GM12878 (cell line): ENCODE measurements around the gene GRB10. TPM values are rescaled to one million over a fixed set of nuclear protein-coding genes. Genes with fewer than 3 reads are reported as not detected.
"Not testable (repeated sequence)": the region's sequence is repeated elsewhere in the genome, so short reads cannot be mapped to it uniquely, and the experiment has no call there.

Experiments used
- ATAC-seq: fragments of 200-7000 bp; cut with Tn5 transposase; 3 replicates; pipeline ENCODE4 v1.9.1; 2020; ENCODE audit warnings: mild to moderate bottlenecking, moderate library complexity
- BruUV-seq: library from RNA; stranded (reverse); fragments of 400-500 nt; replicated peaks from 2 replicates; lab custom pipeline; 2021; lab: Mats Ljungman, UMichigan
- CTCF ChIA-PET: fragments of 300-600 bp; sonication (Branson Sonifier 250); formaldehyde crosslinking; extraction: SDS; loops from one replicate; lab custom pipeline; 2021; ENCODE audit warnings: inconsistent platforms; lab: Yijun Ruan, JAX
- POLR2A ChIA-PET: fragments of 350-600 bp; formaldehyde crosslinking; extraction: SDS; loops from one replicate; lab custom pipeline; 2021; ENCODE audit warnings: inconsistent platforms; lab: Charles Lee
- RAD21 ChIA-PET: fragments of 300-600 bp; sonication (Branson Sonifier 250); formaldehyde crosslinking; loops from one replicate; lab custom pipeline; 2023; ENCODE audit warnings: antibody characterized with exemption; ENCODE audit not compliant: unreplicated experiment; lab: Charles Lee
- SMC1A ChIA-PET: fragments of 300-600 bp; sonication (Branson Sonifier 250); formaldehyde crosslinking; loops from one replicate; lab custom pipeline; 2023; ENCODE audit not compliant: unreplicated experiment, uncharacterized antibody; lab: Charles Lee
- DNase-seq: peaks from one replicate; pipeline ENCODE4 v3.0.0-alpha.2; 2011; ENCODE audit warnings: low read depth, low spot score
- FAIRE-seq: peaks from 3 replicates; lab custom pipeline; 2011; peaks lifted over from hg19 to GRCh38; lab: Jason Lieb, UNC
- H2AFZ ChIP-seq: 2 replicates; pipeline ENCODE4 v1.6.0; 2011; ENCODE audit warnings: low read depth, low read length, control low read depth; ENCODE audit not compliant: control insufficient read depth
- H3K27ac ChIP-seq: 2 replicates; pipeline ENCODE4 v1.5.1; 2011; ENCODE audit warnings: control low read depth; ENCODE audit not compliant: control insufficient read depth, insufficient read depth
- H3K27me3 ChIP-seq, 2 experiments: replicated peaks in 1 of 2; 2 replicates each; pipeline versions ENCODE4 v1.6.0 to v1.6.1; 2011; ENCODE audit warnings: low read length in 1 of 2; ENCODE audit not compliant: control insufficient read depth in 2 of 2, insufficient read depth in 2 of 2
- H3K36me3 ChIP-seq, 2 experiments: 2 replicates each; pipeline ENCODE4 v1.5.1; 2011; ENCODE audit warnings: low read length in 1 of 2; ENCODE audit not compliant: control insufficient read depth in 2 of 2, insufficient read depth in 2 of 2
- H3K4me1 ChIP-seq: 2 replicates; pipeline ENCODE4 v1.6.1; 2011; ENCODE audit warnings: mild to moderate bottlenecking, low read length, moderate library complexity, mixed read lengths; ENCODE audit not compliant: control insufficient read depth, insufficient read depth
- H3K4me2 ChIP-seq: 2 replicates; pipeline ENCODE4 v1.6.0; 2011; ENCODE audit warnings: control low read depth; ENCODE audit not compliant: control insufficient read depth, insufficient read depth
- H3K4me3 ChIP-seq: fragments of 200-600 bp; sonication (generic); 2 replicates; pipeline ENCODE4 v1.5.1; 2016
- H3K79me2 ChIP-seq: 2 replicates; pipeline ENCODE4 v1.6.0; 2011; ENCODE audit warnings: low read length; ENCODE audit not compliant: control insufficient read depth, insufficient read depth
- H3K9ac ChIP-seq: 2 replicates; pipeline ENCODE4 v1.8.0; 2011; ENCODE audit warnings: low read length, control low read depth, mixed read lengths; ENCODE audit not compliant: control insufficient read depth, insufficient read depth
- H3K9me3 ChIP-seq: replicated peaks from 3 replicates; pipeline ENCODE4 v1.5.1; 2011; ENCODE audit warnings: mild to moderate bottlenecking, low read length; ENCODE audit not compliant: control insufficient read depth, insufficient read depth
- H4K20me1 ChIP-seq: 2 replicates; pipeline ENCODE4 v1.6.0; 2011; ENCODE audit not compliant: control insufficient read depth, insufficient read depth
- FOXM1 ChIP-seq: IDR thresholded peaks from 2 replicates; pipeline ENCODE4 v1.6.1; 2012; ENCODE audit warnings: low read depth, mild to moderate bottlenecking, inconsistent platforms, low read length, moderate library complexity
- HCFC1 ChIP-seq: fragments of 150-350 bp; IDR thresholded peaks from 2 replicates; pipeline ENCODE4 v1.6.1; 2014; ENCODE audit warnings: low read length
- HDGF ChIP-seq: fragments of 450-650 bp; IDR thresholded peaks from 2 replicates; pipeline ENCODE4 v1.6.1; 2016; ENCODE audit warnings: antibody characterized with exemption
- MEF2A ChIP-seq: IDR thresholded peaks from 2 replicates; pipeline ENCODE4 v1.6.1; 2011; ENCODE audit warnings: low read depth, mild to moderate bottlenecking, low read length, moderate library complexity; ENCODE audit not compliant: insufficient read depth
- NFYA ChIP-seq: IDR thresholded peaks from 2 replicates; pipeline ENCODE4 v1.6.1; 2011; ENCODE audit warnings: low read depth, mild to moderate bottlenecking, low read length, improper control_type of control experiment, borderline replicate concordance
- SREBF2 ChIP-seq: IDR thresholded peaks from 2 replicates; pipeline ENCODE4 v1.6.1; 2012; ENCODE audit warnings: mild to moderate bottlenecking, low read length
- TBL1XR1 ChIP-seq: IDR thresholded peaks from 2 replicates; pipeline ENCODE4 v1.6.1; 2012; ENCODE audit warnings: low read depth, low read length, improper control_type of control experiment
- WGBS: methylation state at CpG from one replicate; pipeline ENCODE4 v1.1.6; 2016; ENCODE audit warnings: low lambda C conversion rate; ENCODE audit not compliant: insufficient replicate concordance, insufficient coverage; ENCODE audit errors: missing lambda C conversion rate; 5-methylcytosine and 5-hydroxymethylcytosine counted together
- in situ Hi-C: fragments of 300-500 bp; cut with MboI; formaldehyde crosslinking; loops from 9 replicates; pipeline ENCODE4 v1.14.3; 2018; ENCODE audit warnings: mixed read lengths
- intact Hi-C: fragments of 100-400 bp; cut with micrococcal nuclease; formaldehyde crosslinking; loops from one replicate; pipeline ENCODE4 v1.14.2; 2022; ENCODE audit not compliant: unreplicated experiment
- polyA plus RNA-seq, 11 experiments: library from polyadenylated mRNA; depleted of rRNA in 4 of 11; unstranded in 6 of 11; stranded (reverse) in 5 of 11; fragments of >200 nt; fragmentation: Nextera tagmentation in 4 of 11; fragmentation: Illumina TruSeq in 1 of 11; extraction: Ambion mirVana in 4 of 11; extraction: Trizol in 1 of 11; gene quantifications; 1 replicate in 1 of 11; 2 replicates in 10 of 11; pipeline versions ENCODE4 v1.2.1 to v1.2.3, GENCODE V29; 2011 to 2016; ENCODE audit warnings: inconsistent platforms in 2 of 11, missing spikeins in 2 of 11, low read depth in 1 of 11
- total RNA-seq, 4 experiments: library from RNA; depleted of rRNA in 3 of 4; stranded (reverse); fragments of >200 nt in 3 of 4; fragmentation: Illumina TruSeq in 1 of 4; extraction: Trizol in 1 of 4; gene quantifications; 2 replicates each; pipeline versions ENCODE4 v1.2.1 to v1.2.3, GENCODE V29; 2013 to 2021
- TF ChIP-seq, protein P1 (sequence below): IDR thresholded peaks from 2 replicates; pipeline ENCODE4 v1.6.1; 2012; ENCODE audit warnings: mild to moderate bottlenecking, low read depth, low read length
- TF ChIP-seq, protein P2 (sequence below): IDR thresholded peaks from 2 replicates; pipeline ENCODE4 v1.6.1; 2012; ENCODE audit warnings: low read depth, low read length, improper control_type of control experiment
- TF ChIP-seq, protein P3 (sequence below): IDR thresholded peaks from 2 replicates; pipeline ENCODE4 v1.6.1; 2011; ENCODE audit warnings: low read depth, mild to moderate bottlenecking, low read length, moderate library complexity, borderline replicate concordance; ENCODE audit errors: extremely low read depth

Gene GRB10
- total and polyA plus RNA-seq, 10 of the 15 experiments (the other 5 are each of a cell fraction or from before 2014, with no cell fraction given), result 0.04 to 0.33 TPM; not detected in 8

DNA sequence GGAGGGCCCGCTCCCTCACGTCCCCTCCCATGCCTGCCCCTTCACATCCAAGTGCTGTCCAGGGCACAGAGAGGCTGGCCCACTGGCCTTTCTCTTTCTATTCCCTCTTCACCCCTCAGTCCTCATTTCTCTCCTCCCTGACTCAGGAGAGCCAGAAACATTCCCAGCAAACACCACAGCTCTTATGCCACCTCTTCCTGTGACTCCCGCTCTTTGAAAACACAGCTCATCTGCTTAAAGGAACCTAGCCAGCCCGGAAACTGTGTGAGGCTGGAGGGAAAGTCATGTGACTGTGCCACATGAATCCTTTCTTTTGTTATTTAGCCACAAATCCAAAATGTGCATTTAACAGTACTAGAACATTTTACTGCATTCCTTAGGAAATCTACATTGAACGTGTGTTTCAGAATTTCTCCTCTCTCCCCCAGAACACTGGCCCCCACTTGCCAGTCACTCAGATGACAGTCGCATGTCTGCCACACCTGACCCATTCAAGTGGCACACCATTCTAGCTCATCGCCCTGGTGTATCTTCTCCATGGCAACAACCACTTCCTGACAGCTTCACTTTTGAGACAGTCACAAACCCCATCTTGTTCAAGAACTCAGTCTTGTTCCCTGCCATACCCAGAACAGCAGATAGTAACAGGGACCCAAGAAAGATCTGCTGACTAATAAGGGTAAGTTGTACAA is 42.8 kb downstream of the GRB10 start (continued):
- TF ChIP-seq, protein P1, sequence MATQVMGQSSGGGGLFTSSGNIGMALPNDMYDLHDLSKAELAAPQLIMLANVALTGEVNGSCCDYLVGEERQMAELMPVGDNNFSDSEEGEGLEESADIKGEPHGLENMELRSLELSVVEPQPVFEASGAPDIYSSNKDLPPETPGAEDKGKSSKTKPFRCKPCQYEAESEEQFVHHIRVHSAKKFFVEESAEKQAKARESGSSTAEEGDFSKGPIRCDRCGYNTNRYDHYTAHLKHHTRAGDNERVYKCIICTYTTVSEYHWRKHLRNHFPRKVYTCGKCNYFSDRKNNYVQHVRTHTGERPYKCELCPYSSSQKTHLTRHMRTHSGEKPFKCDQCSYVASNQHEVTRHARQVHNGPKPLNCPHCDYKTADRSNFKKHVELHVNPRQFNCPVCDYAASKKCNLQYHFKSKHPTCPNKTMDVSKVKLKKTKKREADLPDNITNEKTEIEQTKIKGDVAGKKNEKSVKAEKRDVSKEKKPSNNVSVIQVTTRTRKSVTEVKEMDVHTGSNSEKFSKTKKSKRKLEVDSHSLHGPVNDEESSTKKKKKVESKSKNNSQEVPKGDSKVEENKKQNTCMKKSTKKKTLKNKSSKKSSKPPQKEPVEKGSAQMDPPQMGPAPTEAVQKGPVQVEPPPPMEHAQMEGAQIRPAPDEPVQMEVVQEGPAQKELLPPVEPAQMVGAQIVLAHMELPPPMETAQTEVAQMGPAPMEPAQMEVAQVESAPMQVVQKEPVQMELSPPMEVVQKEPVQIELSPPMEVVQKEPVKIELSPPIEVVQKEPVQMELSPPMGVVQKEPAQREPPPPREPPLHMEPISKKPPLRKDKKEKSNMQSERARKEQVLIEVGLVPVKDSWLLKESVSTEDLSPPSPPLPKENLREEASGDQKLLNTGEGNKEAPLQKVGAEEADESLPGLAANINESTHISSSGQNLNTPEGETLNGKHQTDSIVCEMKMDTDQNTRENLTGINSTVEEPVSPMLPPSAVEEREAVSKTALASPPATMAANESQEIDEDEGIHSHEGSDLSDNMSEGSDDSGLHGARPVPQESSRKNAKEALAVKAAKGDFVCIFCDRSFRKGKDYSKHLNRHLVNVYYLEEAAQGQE, result no peak
- TF ChIP-seq MEF2A (no peak), NFYA (no peak), TBL1XR1 (no peak)

DNA sequence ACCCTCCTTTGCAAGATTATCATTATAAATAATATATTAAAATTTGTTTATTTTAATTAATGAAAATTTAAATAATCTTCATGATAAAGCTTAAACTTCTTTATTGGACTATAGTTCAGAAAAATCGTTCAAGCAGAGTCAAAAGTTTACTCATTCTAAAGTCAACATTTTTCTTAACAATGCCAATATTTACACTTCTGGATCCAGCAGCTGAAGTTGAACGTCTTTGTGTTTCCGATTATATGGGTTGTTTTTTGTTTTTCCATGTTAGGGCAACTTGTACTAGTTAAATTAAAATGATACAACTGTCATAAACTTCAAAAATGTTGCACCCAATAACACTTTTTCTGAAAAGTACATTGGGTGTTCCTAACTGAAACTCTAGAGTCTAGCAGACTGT is 43.8 kb downstream of the GRB10 start:
- FAIRE-seq (no peak), DNase-seq (no peak), ATAC-seq (no peak)
- no peaks in the 10 kb centered on the region for H3K4me1 ChIP-seq
- H4K20me1 ChIP-seq, result no peaks in the 10 kb centered on the region
- H3K9me3 ChIP-seq, result no peaks in the 10 kb centered on the region
- no peak overlapping the region for H3K4me3 ChIP-seq
- no peak for TF ChIP-seq FOXM1
- no peak for TF ChIP-seq HCFC1
- TF ChIP-seq, protein P2, sequence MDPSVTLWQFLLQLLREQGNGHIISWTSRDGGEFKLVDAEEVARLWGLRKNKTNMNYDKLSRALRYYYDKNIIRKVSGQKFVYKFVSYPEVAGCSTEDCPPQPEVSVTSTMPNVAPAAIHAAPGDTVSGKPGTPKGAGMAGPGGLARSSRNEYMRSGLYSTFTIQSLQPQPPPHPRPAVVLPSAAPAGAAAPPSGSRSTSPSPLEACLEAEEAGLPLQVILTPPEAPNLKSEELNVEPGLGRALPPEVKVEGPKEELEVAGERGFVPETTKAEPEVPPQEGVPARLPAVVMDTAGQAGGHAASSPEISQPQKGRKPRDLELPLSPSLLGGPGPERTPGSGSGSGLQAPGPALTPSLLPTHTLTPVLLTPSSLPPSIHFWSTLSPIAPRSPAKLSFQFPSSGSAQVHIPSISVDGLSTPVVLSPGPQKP, result no peak
- TF ChIP-seq, protein P3, sequence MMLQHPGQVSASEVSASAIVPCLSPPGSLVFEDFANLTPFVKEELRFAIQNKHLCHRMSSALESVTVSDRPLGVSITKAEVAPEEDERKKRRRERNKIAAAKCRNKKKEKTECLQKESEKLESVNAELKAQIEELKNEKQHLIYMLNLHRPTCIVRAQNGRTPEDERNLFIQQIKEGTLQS, result no peak
- no peak for TF ChIP-seq SREBF2
- no peak for TF ChIP-seq MEF2A
- no peak for TF ChIP-seq HDGF
- no TSS peak for BruUV-seq
- ChIA-PET RAD21 (no interaction called here), SMC1A (no interaction called here), CTCF (no interaction called here), POLR2A (no interaction called here)
- in situ Hi-C loops (no loop called here), intact Hi-C loops (no loop called here)
- H3K79me2 ChIP-seq, result no peaks in the 10 kb centered on the region
- no peak overlapping the region for H3K9ac ChIP-seq
- no peaks in the 10 kb centered on the region for H3K36me3 ChIP-seq
- H3K27me3 ChIP-seq, result no peaks in the 10 kb centered on the region
- no peak overlapping the region for H3K27ac ChIP-seq
- no peak overlapping the region for H2AFZ ChIP-seq
- H3K4me2 ChIP-seq, result no peak overlapping the region
- WGBS, result 27% methylated on average over 3 of the region's 3 CpGs

DNA sequence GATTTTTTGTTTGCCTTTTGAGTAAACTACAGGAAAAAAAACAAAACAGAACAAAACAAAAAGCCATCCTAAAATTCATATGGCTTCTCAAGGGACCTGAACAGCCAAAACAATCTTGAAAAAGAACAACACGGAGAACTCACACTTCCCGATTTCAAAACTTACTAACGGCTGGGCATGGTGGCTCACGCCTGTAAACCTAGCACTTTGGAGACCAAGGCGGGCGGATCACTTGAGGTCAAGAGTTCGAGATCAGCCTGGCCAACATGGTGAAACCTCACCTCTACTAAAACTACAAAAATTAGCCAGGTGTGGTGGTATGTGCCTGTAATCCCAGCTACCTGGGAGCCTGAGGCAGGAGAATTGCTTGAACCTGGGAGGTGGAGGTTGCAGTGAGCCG is 46.9 kb downstream of the GRB10 start:
- FAIRE-seq, H4K20me1 ChIP-seq, H3K27ac ChIP-seq, in situ Hi-C loops, CTCF ChIA-PET, ATAC-seq, H3K4me2 ChIP-seq, SMC1A ChIA-PET, POLR2A ChIA-PET, H3K9ac ChIP-seq, H3K9me3 ChIP-seq, H3K79me2 ChIP-seq, BruUV-seq, H3K4me3 ChIP-seq, H2AFZ ChIP-seq, intact Hi-C loops, H3K36me3 ChIP-seq, RAD21 ChIA-PET, H3K4me1 ChIP-seq, H3K27me3 ChIP-seq, DNase-seq: not testable (repeated sequence)
- WGBS, result 55% methylated on average over 8 of the region's 8 CpGs
